ENCODE measurements around the gene NAP1L4. TPM values are rescaled to one million over a fixed set of nuclear protein-coding genes. Genes with fewer than 3 reads are reported as not detected.

NAP1L4 gene
- total RNA-seq, 6 experiments from 2014 or later = 109 to 140 (median 131) TPM

- no peak for DNase-seq
- TF ChIP-seq CTCF (IDR thresholded peaks at IDR 0.05) = no peak
These were observed 33.9 kb downstream of the NAP1L4 start for GRCh38 chr11:2958251-2958650.

GRCh38 chr11:2955906-2956476 lies 36.1 kb downstream of the NAP1L4 start:
- Mint-ChIP-seq H3K27me3 (ENCODE audit: insufficient read depth) (peaks cover 2% of the 10 kb centered on the region; the same call in 1 of the 2 replicates), H3K27ac (peak overlapping the region; percentile 45; the same call in 1 of the 2 replicates), H3K9me3 (no peaks in the 10 kb centered on the region), H3K36me3 (ENCODE audit: low read depth) (peaks cover 53% of the 10 kb centered on the region), H3K4me3 (no peak overlapping the region), H3K4me1 (ENCODE audit: low read depth) (peaks cover 26% of the 10 kb centered on the region)
- TF ChIP-seq CTCF (IDR thresholded peaks at IDR 0.05) = no peak
- no peak for DNase-seq

More at GRCh38 chr11:2958251-2958650, 33.9 kb downstream of the NAP1L4 start:
- Mint-ChIP-seq H3K27me3 (ENCODE audit: insufficient read depth) (no peaks in the 10 kb centered on the region), H3K27ac (no peak overlapping the region), H3K4me1 (ENCODE audit: low read depth) (peaks cover 4% of the 10 kb centered on the region; the same call in 1 of the 2 replicates), H3K9me3 (no peaks in the 10 kb centered on the region), H3K4me3 (no peak overlapping the region), H3K36me3 (ENCODE audit: low read depth) (peaks cover 60% of the 10 kb centered on the region)

- no peak for TF ChIP-seq CTCF (IDR thresholded peaks at IDR 0.05)
- DNase-seq = no peak
- Mint-ChIP-seq H3K27ac (peak overlapping the region; percentile 21; the same call in 1 of the 2 replicates), H3K27me3 (ENCODE audit: insufficient read depth) (peaks cover 2% of the 10 kb centered on the region; the same call in 1 of the 2 replicates), H3K36me3 (ENCODE audit: low read depth) (peaks cover 62% of the 10 kb centered on the region), H3K4me1 (ENCODE audit: low read depth) (peaks cover 38% of the 10 kb centered on the region), H3K9me3 (no peaks in the 10 kb centered on the region), H3K4me3 (no peak overlapping the region)
These were observed 37.9 kb downstream of the NAP1L4 start for GRCh38 chr11:2954263-2954662.

GRCh38 chr11:2952290-2952689 lies 39.8 kb downstream of the NAP1L4 start:
- H3K4me1 Mint-ChIP-seq (ENCODE audit: low read depth) = peaks cover 45% of the 10 kb centered on the region
- no peaks in the 10 kb centered on the region for H3K9me3 Mint-ChIP-seq
- H3K27me3 Mint-ChIP-seq (ENCODE audit: insufficient read depth) = peaks cover 2% of the 10 kb centered on the region; the same call in 1 of the 2 replicates
- no peak for DNase-seq
- peak overlapping the region; percentile 32 for H3K4me3 Mint-ChIP-seq
- peaks cover 60% of the 10 kb centered on the region for H3K36me3 Mint-ChIP-seq (ENCODE audit: low read depth)
- peak overlapping the region; percentile 80 for H3K27ac Mint-ChIP-seq
- no peak for TF ChIP-seq CTCF (IDR thresholded peaks at IDR 0.05)

- H3K9me3 Mint-ChIP-seq = no peaks in the 10 kb centered on the region
- TF ChIP-seq CTCF (IDR thresholded peaks at IDR 0.05) = no peak
- peaks cover 54% of the 10 kb centered on the region for H3K36me3 Mint-ChIP-seq (ENCODE audit: low read depth)
- H3K4me3 Mint-ChIP-seq = peak overlapping the region; percentile 47
- DNase-seq = peak; percentile 66
- peaks cover 2% of the 10 kb centered on the region; the same call in 1 of the 2 replicates for H3K27me3 Mint-ChIP-seq (ENCODE audit: insufficient read depth)
- peaks cover 52% of the 10 kb centered on the region for H3K4me1 Mint-ChIP-seq (ENCODE audit: low read depth)
- H3K27ac Mint-ChIP-seq = peak overlapping the region; percentile 80
These were observed 40.7 kb downstream of the NAP1L4 start for GRCh38 chr11:2951231-2952110.
